SU-DHL-6 (cell line): Measurements from ENCODE around the gene TSGA10.
"Not testable (repeated sequence)": the region's sequence is repeated elsewhere in the genome, so short reads cannot be mapped to it uniquely, and the experiment has no call there.

Source experiments
- H2AFZ ChIP-seq: fragments of 200-600 bp; sonication (generic); 2 replicates; pipeline ENCODE4 v1.6.1; 2014; ENCODE audit warnings: low read depth, mild to moderate bottlenecking, moderate library complexity, mixed read lengths, antibody characterized with exemption, low read length; ENCODE audit not compliant: severe bottlenecking
- H3F3A ChIP-seq: fragments of 200-600 bp; shearing (Covaris generic); 2 replicates; pipeline ENCODE4 v1.6.0; 2016; ENCODE audit warnings: antibody characterized with exemption, mild to moderate bottlenecking; ENCODE audit not compliant: insufficient read depth
- H3K27ac ChIP-seq: fragments of 200-600 bp; sonication (generic); 2 replicates; pipeline ENCODE4 v1.5.1; 2016; ENCODE audit warnings: low read depth, mild to moderate bottlenecking, low read length, moderate library complexity, mixed read lengths
- H3K27me3 ChIP-seq: fragments of 200-600 bp; sonication (generic), shearing (Covaris generic); 2 replicates; pipeline ENCODE4 v1.6.0; 2014; ENCODE audit warnings: mild to moderate bottlenecking, low read length
- H3K36me3 ChIP-seq: fragments of 200-600 bp; sonication (generic); 2 replicates; pipeline ENCODE4 v1.6.1; 2014; ENCODE audit warnings: mild to moderate bottlenecking, low read length, mixed read lengths
- H3K4me2 ChIP-seq: fragments of 300-600, 200-600 bp; shearing (Covaris generic), sonication (generic); 2 replicates; pipeline ENCODE4 v1.6.0; 2014; ENCODE audit warnings: low read length, low read depth, mild to moderate bottlenecking; ENCODE audit not compliant: poor library complexity, severe bottlenecking
- H3K4me3 ChIP-seq: fragments of 200-600 bp; sonication (generic); 2 replicates; pipeline ENCODE4 v1.5.1; 2014; ENCODE audit warnings: antibody characterized with exemption, low read length, mild to moderate bottlenecking, mixed read lengths; ENCODE audit not compliant: insufficient read depth, poor library complexity, severe bottlenecking
- H3K79me2 ChIP-seq: fragments of 200-600 bp; sonication (generic); 2 replicates; pipeline ENCODE4 v1.6.1; 2014; ENCODE audit warnings: mild to moderate bottlenecking, low read length, moderate library complexity; ENCODE audit not compliant: insufficient read depth
- H3K9ac ChIP-seq: fragments of 200-600 bp; sonication (generic); 2 replicates; pipeline ENCODE4 v1.7.0; 2014; ENCODE audit warnings: mild to moderate bottlenecking, low read length
- H3K9me2 ChIP-seq: fragments of 200-600 bp; sonication (generic); replicated peaks from 2 replicates; pipeline ENCODE4 v1.6.1; 2014; ENCODE audit warnings: low read length; ENCODE audit not compliant: insufficient read depth
- H3K9me3 ChIP-seq: fragments of 200-600 bp; sonication (generic); 2 replicates; pipeline ENCODE4 v1.6.1; 2014; ENCODE audit warnings: low read length, mixed read lengths; ENCODE audit not compliant: insufficient read depth
- H4K20me1 ChIP-seq: fragments of 200-600 bp; sonication (generic); 2 replicates; pipeline ENCODE4 v1.6.1; 2014; ENCODE audit warnings: low read depth, mild to moderate bottlenecking, antibody characterized with exemption, low read length, moderate library complexity, mixed read lengths
- CTCF ChIP-seq: fragments of 200-600 bp; sonication (generic); IDR thresholded peaks from one replicate; pipeline ENCODE4 v1.5.1; 2017; ENCODE audit warnings: antibody characterized with exemption, mild to moderate bottlenecking, low read length, moderate library complexity; ENCODE audit not compliant: insufficient read depth, poor library complexity, severe bottlenecking
- EZH2phosphoT487 ChIP-seq: fragments of 200-600 bp; sonication (generic), shearing (Covaris generic); conservative IDR thresholded peaks from 2 replicates; pipeline ENCODE4 v1.6.1; 2018; ENCODE audit warnings: mild to moderate bottlenecking, antibody characterized with exemption, low read length, moderate library complexity, mixed read lengths

Gene TSGA10

GRCh38 chr2:99140860-99141109, 14.0 kb downstream of the TSGA10 start:
- Histone ChIP-seq H3K9ac (peak overlapping the region; percentile 76), H2AFZ (peak overlapping the region; percentile 64), H3K27ac (peak overlapping the region; percentile 75), H3K9me3 (no peaks in the 10 kb centered on the region), H3F3A (peaks cover 16% of the 10 kb centered on the region), H3K27me3 (no peaks in the 10 kb centered on the region), H3K9me2 (no peaks in the 10 kb centered on the region), H4K20me1 (no peaks in the 10 kb centered on the region), H3K4me3 (peak overlapping the region; percentile 97), H3K4me2 (peak overlapping the region; percentile 100), H3K36me3 (no peaks in the 10 kb centered on the region), H3K79me2 (peaks cover 22% of the 10 kb centered on the region)
- TF ChIP-seq EZH2phosphoT487, result no peak
- no peak for TF ChIP-seq CTCF

- Histone ChIP-seq H3K4me3 (peak overlapping the region; percentile 97), H2AFZ (peak overlapping the region; percentile 64), H3K9ac (peak overlapping the region; percentile 76), H3K9me2 (no peaks in the 10 kb centered on the region), H4K20me1 (no peaks in the 10 kb centered on the region), H3F3A (peaks cover 16% of the 10 kb centered on the region), H3K4me2 (peak overlapping the region; percentile 100), H3K27me3 (no peaks in the 10 kb centered on the region), H3K36me3 (no peaks in the 10 kb centered on the region), H3K9me3 (no peaks in the 10 kb centered on the region), H3K27ac (peak overlapping the region; percentile 75), H3K79me2 (peaks cover 22% of the 10 kb centered on the region)
- TF ChIP-seq CTCF (no peak), EZH2phosphoT487 (no peak)
Observed at GRCh38 chr2:99140056-99140859, 14.5 kb downstream of the TSGA10 start.

- Histone ChIP-seq H3K9me2 (no peaks in the 10 kb centered on the region), H3K36me3 (no peaks in the 10 kb centered on the region), H3K4me2 (peak overlapping the region; percentile 100), H4K20me1 (no peaks in the 10 kb centered on the region), H2AFZ (no peak overlapping the region), H3K27me3 (no peaks in the 10 kb centered on the region), H3F3A (peaks cover 16% of the 10 kb centered on the region), H3K9me3 (no peaks in the 10 kb centered on the region), H3K27ac (no peak overlapping the region), H3K9ac (no peak overlapping the region), H3K4me3 (no peak overlapping the region), H3K79me2 (peaks cover 22% of the 10 kb centered on the region)
- TF ChIP-seq CTCF (no peak), EZH2phosphoT487 (no peak)
Observed at GRCh38 chr2:99139003-99139402, 15.7 kb downstream of the TSGA10 start.

GRCh38 chr2:99135044-99135556, 19.6 kb downstream of the TSGA10 start:
- not testable (repeated sequence) for H3K4me3 ChIP-seq, H4K20me1 ChIP-seq, H3K9ac ChIP-seq, H3K27ac ChIP-seq, H3K9me3 ChIP-seq, H2AFZ ChIP-seq, H3K27me3 ChIP-seq, H3F3A ChIP-seq, H3K4me2 ChIP-seq, H3K9me2 ChIP-seq, H3K36me3 ChIP-seq
- peaks cover 16% of the 10 kb centered on the region for H3K79me2 ChIP-seq
